PC-9 (cell line): Measurements from ENCODE around the gene COL18A1. TPM values are rescaled to one million over a fixed set of nuclear protein-coding genes. Genes with fewer than 3 reads are reported as not detected.
"Not testable (repeated sequence)": the region's sequence is repeated elsewhere in the genome, so short reads cannot be mapped to it uniquely, and the experiment has no call there.

Source experiments
- BruUV-seq: library from RNA; stranded (reverse); fragments of 400-500 nt; replicated peaks from 2 replicates; lab custom pipeline; 2021; lab: Mats Ljungman, UMichigan
- CTCF ChIA-PET: fragments of 300-600 bp; sonication (Branson Sonifier 250); formaldehyde crosslinking; loops from one replicate; lab custom pipeline; 2022; ENCODE audit warnings: antibody characterized with exemption; lab: Charles Lee
- POLR2A ChIA-PET: fragments of 300-600 bp; sonication (Branson Sonifier 250); formaldehyde crosslinking; loops from one replicate; lab custom pipeline; 2022; ENCODE audit warnings: antibody characterized with exemption; ENCODE audit not compliant: unreplicated experiment; lab: Charles Lee
- DNase-seq, 2 experiments: peaks; one replicate each; pipeline versions ENCODE4 v3.0.0 to v3.0.0-alpha.2; 2015 to 2022; ENCODE audit warnings: mixed read lengths in 1 of 2
- H2AFZ ChIP-seq: fragments of 200-600 bp; sonication (generic); 2 replicates; pipeline ENCODE4 v1.8.1; 2017; ENCODE audit warnings: antibody characterized with exemption
- H3F3A ChIP-seq: fragments of 200-600 bp; sonication (generic); 2 replicates; pipeline ENCODE4 v1.8.1; 2017; ENCODE audit warnings: antibody characterized with exemption, mild to moderate bottlenecking, low read depth; ENCODE audit not compliant: insufficient read depth
- H3K27ac ChIP-seq: fragments of 200-600 bp; sonication (generic); 2 replicates; pipeline ENCODE4 v1.6.1; 2016; ENCODE audit warnings: mixed run types
- H3K27me3 ChIP-seq: fragments of 200-600 bp; sonication (generic); 2 replicates; pipeline ENCODE4 v1.6.1; 2016; ENCODE audit warnings: low read depth, mixed run types; ENCODE audit not compliant: insufficient read depth
- H3K36me3 ChIP-seq: fragments of 200-600 bp; sonication (generic); 2 replicates; pipeline ENCODE4 v1.6.1; 2016; ENCODE audit warnings: low read depth, mixed run types
- H3K4me1 ChIP-seq: fragments of 200-600 bp; sonication (generic); replicated peaks from 2 replicates; pipeline ENCODE4 v1.6.1; 2016; ENCODE audit warnings: mixed run types; ENCODE audit not compliant: insufficient read depth
- H3K4me2 ChIP-seq: fragments of 200-600 bp; sonication (generic); 2 replicates; pipeline ENCODE4 v1.6.1; 2017; ENCODE audit warnings: mixed run types
- H3K4me3 ChIP-seq: fragments of 200-600 bp; sonication (generic); 2 replicates; pipeline ENCODE4 v1.6.1; 2016; ENCODE audit warnings: mixed run types
- H3K79me2 ChIP-seq: fragments of 200-600 bp; sonication (generic); 2 replicates; pipeline ENCODE4 v1.6.1; 2017; ENCODE audit warnings: low read depth, mixed run types
- H3K9me2 ChIP-seq: fragments of 200-600 bp; sonication (generic); 2 replicates; pipeline ENCODE4 v1.8.1; 2017; ENCODE audit warnings: mild to moderate bottlenecking; ENCODE audit not compliant: insufficient read depth
- H3K9me3 ChIP-seq: fragments of 200-600 bp; sonication (generic); 2 replicates; pipeline ENCODE4 v1.8.1; 2016; ENCODE audit warnings: low read depth; ENCODE audit not compliant: insufficient read depth
- H4K20me1 ChIP-seq: fragments of 200-600 bp; sonication (generic); 2 replicates; pipeline ENCODE4 v1.8.1; 2017; ENCODE audit not compliant: insufficient read depth
- EZH2 ChIP-seq: fragments of 200-600 bp; sonication (generic); IDR thresholded peaks from 2 replicates; pipeline ENCODE4 v1.8.0; 2017; ENCODE audit warnings: antibody characterized with exemption, low read depth
- intact Hi-C: fragments of 100-400 bp; cut with micrococcal nuclease; formaldehyde crosslinking; loops from one replicate; pipeline ENCODE4 v1.10.0; 2022; ENCODE audit not compliant: unreplicated experiment
- total RNA-seq: library from RNA; stranded (reverse); gene quantifications from 2 replicates; pipeline ENCODE4 v1.2.3, GENCODE V29; 2021
- TF ChIP-seq, protein P1 (sequence below): fragments of 200-600 bp; sonication (generic); conservative IDR thresholded peaks from 2 replicates; pipeline ENCODE4 v1.6.1; 2017; ENCODE audit warnings: mixed run types, antibody characterized with exemption, mild to moderate bottlenecking, moderate library complexity

COL18A1 gene
- total RNA-seq, 1 experiment from 2014 or later: 82.4 TPM

DNA sequence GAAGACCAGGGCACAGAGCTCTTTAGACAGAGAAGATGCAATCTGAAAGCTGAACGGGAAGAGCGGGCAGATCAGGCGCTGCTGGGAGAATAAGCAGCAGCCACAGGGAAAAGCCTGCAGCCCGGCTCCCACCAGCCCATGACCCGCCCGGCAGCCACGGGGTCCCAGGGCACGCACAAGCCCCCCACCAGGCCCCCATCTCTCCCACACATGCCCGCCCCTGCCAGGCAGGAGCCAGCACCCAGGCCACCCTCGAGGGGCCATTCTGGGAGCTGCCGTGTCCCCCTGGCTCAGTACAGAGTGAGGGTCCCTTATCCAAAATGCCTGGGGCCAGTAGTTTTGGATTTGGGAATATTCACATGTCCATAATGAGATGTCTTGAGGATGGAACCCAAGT, 120.9 kb downstream of the COL18A1 start:
- no peaks in the 10 kb centered on the region for H3K9me2 ChIP-seq
- ChIA-PET POLR2A (no interaction called here), CTCF (no interaction called here)
- TF ChIP-seq, protein P1, sequence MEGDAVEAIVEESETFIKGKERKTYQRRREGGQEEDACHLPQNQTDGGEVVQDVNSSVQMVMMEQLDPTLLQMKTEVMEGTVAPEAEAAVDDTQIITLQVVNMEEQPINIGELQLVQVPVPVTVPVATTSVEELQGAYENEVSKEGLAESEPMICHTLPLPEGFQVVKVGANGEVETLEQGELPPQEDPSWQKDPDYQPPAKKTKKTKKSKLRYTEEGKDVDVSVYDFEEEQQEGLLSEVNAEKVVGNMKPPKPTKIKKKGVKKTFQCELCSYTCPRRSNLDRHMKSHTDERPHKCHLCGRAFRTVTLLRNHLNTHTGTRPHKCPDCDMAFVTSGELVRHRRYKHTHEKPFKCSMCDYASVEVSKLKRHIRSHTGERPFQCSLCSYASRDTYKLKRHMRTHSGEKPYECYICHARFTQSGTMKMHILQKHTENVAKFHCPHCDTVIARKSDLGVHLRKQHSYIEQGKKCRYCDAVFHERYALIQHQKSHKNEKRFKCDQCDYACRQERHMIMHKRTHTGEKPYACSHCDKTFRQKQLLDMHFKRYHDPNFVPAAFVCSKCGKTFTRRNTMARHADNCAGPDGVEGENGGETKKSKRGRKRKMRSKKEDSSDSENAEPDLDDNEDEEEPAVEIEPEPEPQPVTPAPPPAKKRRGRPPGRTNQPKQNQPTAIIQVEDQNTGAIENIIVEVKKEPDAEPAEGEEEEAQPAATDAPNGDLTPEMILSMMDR: no peak
- no peak for TF ChIP-seq EZH2
- H3K36me3 ChIP-seq: peaks cover 7% of the 10 kb centered on the region
- H3K79me2 ChIP-seq: no peaks in the 10 kb centered on the region
- no peak overlapping the region for H3K4me2 ChIP-seq
- no peak overlapping the region for H3K4me3 ChIP-seq
- DNase-seq: no peak
- no peaks in the 10 kb centered on the region for H4K20me1 ChIP-seq
- BruUV-seq: no TSS peak
- no peaks in the 10 kb centered on the region for H3K27me3 ChIP-seq
- no peaks in the 10 kb centered on the region for H3F3A ChIP-seq
- no peak overlapping the region for H2AFZ ChIP-seq
- no peak overlapping the region for H3K27ac ChIP-seq
- no peaks in the 10 kb centered on the region for H3K4me1 ChIP-seq
- intact Hi-C loops: no loop called here
- 0 out of 2 replicates have a peak, but pooled peaks cover 7% of the 10 kb centered on the region for H3K9me3 ChIP-seq

DNA sequence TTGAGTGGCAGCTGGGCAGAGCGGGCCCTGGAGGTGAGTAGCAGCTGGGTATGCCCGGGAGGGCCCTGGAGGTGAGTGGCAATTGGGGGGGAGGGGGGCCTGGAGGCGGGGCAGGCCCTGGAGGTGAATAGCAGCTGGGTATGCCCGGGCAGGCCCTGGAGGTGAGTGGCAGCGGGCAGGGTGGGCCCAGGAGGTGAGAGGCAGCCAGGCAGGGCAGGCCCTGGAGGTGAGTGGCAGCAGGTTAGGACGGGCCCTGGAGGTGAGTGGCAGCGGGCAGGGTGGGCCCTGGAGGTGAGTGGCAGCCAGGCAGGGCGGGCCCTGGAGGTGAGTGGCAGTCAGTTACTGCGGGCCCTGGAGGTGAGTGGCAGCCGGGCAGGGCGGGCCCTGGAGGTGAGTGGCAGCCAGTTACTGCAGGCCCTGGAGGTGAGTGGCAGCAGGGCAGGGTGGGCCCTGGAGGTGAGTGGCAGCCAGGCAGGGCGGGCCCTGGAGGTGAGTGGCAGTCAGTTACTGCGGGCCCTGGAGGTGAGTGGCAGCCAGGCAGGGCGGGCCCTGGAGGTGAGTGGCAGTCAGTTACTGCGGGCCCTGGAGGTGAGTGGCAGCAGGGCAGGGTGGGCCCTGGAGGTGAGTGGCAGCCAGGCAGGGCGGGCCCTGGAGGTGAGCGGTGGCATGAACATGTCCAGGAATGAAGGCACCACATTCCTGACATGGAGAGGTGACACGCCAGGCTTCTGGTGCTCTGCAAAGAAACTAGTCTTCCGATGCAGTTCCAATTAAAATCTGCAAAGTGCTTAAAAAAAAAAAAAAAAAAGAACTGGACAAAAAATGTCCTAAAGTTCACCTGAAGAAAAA, 122.4 kb downstream of the COL18A1 start:
- H3K4me2 ChIP-seq, H2AFZ ChIP-seq, intact Hi-C loops, H3K4me3 ChIP-seq, H3K79me2 ChIP-seq, H3K27ac ChIP-seq, BruUV-seq, H3K9me3 ChIP-seq, H3K36me3 ChIP-seq, POLR2A ChIA-PET, H4K20me1 ChIP-seq, H3K9me2 ChIP-seq, H3K27me3 ChIP-seq, CTCF ChIA-PET, H3K4me1 ChIP-seq, H3F3A ChIP-seq: not testable (repeated sequence)
- peak in 1 of 2 experiments; percentile 34 for DNase-seq

DNA sequence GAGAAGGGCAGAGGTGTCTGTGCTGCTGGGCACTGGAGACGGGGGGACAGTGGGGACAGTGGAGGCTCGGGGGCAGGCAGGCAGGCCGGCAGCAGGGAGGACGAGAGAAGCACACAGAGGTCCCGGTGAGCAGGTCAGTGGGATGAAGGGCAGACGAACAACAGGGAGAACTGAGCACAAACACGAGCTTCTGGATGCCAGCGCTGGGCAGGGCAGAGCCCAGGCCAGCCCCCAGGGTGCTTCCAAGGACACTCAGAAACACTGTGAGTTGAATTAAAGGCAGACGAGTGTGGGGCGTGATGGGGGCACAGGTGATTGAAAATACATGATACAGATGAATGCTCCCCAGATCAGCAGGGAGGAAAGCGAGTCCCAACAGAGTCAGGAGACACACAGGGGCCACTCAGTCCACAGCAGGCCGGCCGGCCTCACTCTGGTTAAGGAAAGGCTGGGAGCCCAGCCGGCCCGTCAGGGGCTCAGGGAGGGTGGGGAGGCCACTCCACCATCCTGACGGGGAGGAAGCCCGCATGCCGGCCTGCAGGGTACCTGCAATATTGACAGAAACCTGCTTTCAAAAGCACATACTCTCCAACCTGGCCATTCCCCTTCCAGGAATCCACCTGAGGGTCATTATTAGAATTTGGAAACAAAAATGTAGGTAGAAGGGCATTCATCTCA, 123.2 kb downstream of the COL18A1 start:
- intact Hi-C loops: no loop called here
- Histone ChIP-seq H3K4me3 (no peak overlapping the region), H2AFZ (no peak overlapping the region), H3K79me2 (no peaks in the 10 kb centered on the region), H3K4me2 (no peak overlapping the region), H3K36me3 (peaks cover 5% of the 10 kb centered on the region), H4K20me1 (no peaks in the 10 kb centered on the region), H3F3A (no peaks in the 10 kb centered on the region), H3K27me3 (no peaks in the 10 kb centered on the region), H3K9me2 (no peaks in the 10 kb centered on the region), H3K4me1 (no peaks in the 10 kb centered on the region), H3K9me3 (no peaks in the 10 kb centered on the region), H3K27ac (no peak overlapping the region)
- no peak for DNase-seq
- CTCF ChIA-PET: no interaction called here
- no TSS peak for BruUV-seq
- POLR2A ChIA-PET: no interaction called here
- TF ChIP-seq EZH2: no peak
- TF ChIP-seq, protein P1: no peak
